Karpas-422 (cell line): ENCODE data around the gene GTSF1L. TPM values are rescaled to one million over a fixed set of nuclear protein-coding genes. Genes with fewer than 3 reads are reported as not detected.

Experiments used
- DNase-seq: peaks from one replicate; pipeline ENCODE4 v3.0.0-alpha.2; 2015
- H2AFZ ChIP-seq: fragments of 200-600 bp; sonication (generic); 2 replicates; pipeline ENCODE4 v1.6.1; 2014; ENCODE audit warnings: antibody characterized with exemption, low read length, mixed read lengths
- H3K27ac ChIP-seq: fragments of 200-600 bp; sonication (generic); 2 replicates; pipeline ENCODE4 v1.5.1; 2014; ENCODE audit warnings: mild to moderate bottlenecking, low read length, moderate library complexity
- H3K27me3 ChIP-seq: fragments of 200-600 bp; sonication (generic); 2 replicates; pipeline ENCODE4 v1.6.1; 2014; ENCODE audit warnings: low read length, mixed read lengths
- H3K36me3 ChIP-seq: fragments of 200-600 bp; sonication (generic); 2 replicates; pipeline ENCODE4 v1.6.1; 2014; ENCODE audit warnings: low read length, mixed read lengths; ENCODE audit not compliant: insufficient read depth
- H3K4me1 ChIP-seq: fragments of 200-600 bp; sonication (generic); 2 replicates; pipeline ENCODE4 v1.6.1; 2014; ENCODE audit warnings: mild to moderate bottlenecking, low read length, mixed read lengths
- H3K4me2 ChIP-seq: fragments of 200-600 bp; sonication (generic); 2 replicates; pipeline ENCODE4 v1.6.1; 2014; ENCODE audit warnings: low read length, low read depth, mild to moderate bottlenecking; ENCODE audit not compliant: poor library complexity, severe bottlenecking
- H3K4me3 ChIP-seq: fragments of 200-600 bp; sonication (generic); 2 replicates; pipeline ENCODE4 v1.5.1; 2014; ENCODE audit warnings: mild to moderate bottlenecking, antibody characterized with exemption, low read length, mixed read lengths
- H3K79me2 ChIP-seq: fragments of 200-600 bp; sonication (generic); 2 replicates; pipeline ENCODE4 v1.6.1; 2014; ENCODE audit warnings: mild to moderate bottlenecking, low read length, mixed read lengths
- H3K9ac ChIP-seq: fragments of 200-600 bp; sonication (generic); 2 replicates; pipeline ENCODE4 v1.6.0; 2014; ENCODE audit warnings: low read length
- H3K9me2 ChIP-seq: fragments of 200-600 bp; sonication (generic), shearing (Covaris generic); replicated peaks from 2 replicates; pipeline ENCODE4 v1.6.0; 2014; ENCODE audit warnings: mild to moderate bottlenecking, low read length, moderate library complexity; ENCODE audit not compliant: insufficient read depth
- H3K9me3 ChIP-seq: fragments of 300-700, 200-600 bp; sonication (generic); 2 replicates; pipeline ENCODE4 v1.6.1; 2014; ENCODE audit warnings: low read length, mixed read lengths
- H4K20me1 ChIP-seq: fragments of 200-600 bp; sonication (generic); 2 replicates; pipeline ENCODE4 v1.6.1; 2014; ENCODE audit warnings: mild to moderate bottlenecking, antibody characterized with exemption, low read length, low read depth; ENCODE audit not compliant: insufficient read depth
- total RNA-seq: library from RNA; depleted of rRNA; stranded (reverse); fragments of >200 nt; shearing (Covaris generic); gene quantifications from 2 replicates; pipeline ENCODE4 v1.2.3, GENCODE V29; 2014; ENCODE audit warnings: low replicate concordance; rRNA removed

Gene GTSF1L
- total RNA-seq = not detected in 2 replicates

GRCh38 chr20:43726811-43727338 is at the start of gene GTSF1L:
GTSF1L (minus strand) TSS chr20:43727002; CDS start chr20:43726694, 308 bp downstream.
- H3K4me3 ChIP-seq = no peak within 1 kb of the TSS
- no peaks in the 10 kb centered on the region for H3K36me3 ChIP-seq
- no peaks in the 10 kb centered on the region for H3K79me2 ChIP-seq
- peaks cover 10% of the 10 kb centered on the region for H3K4me1 ChIP-seq
- no peak within 1 kb of the TSS for H3K9ac ChIP-seq
- no peak within 1 kb of the TSS for H3K4me2 ChIP-seq
- DNase-seq = no peak
- H3K9me3 ChIP-seq = no peaks in the 10 kb centered on the region
- H3K9me2 ChIP-seq = no peaks in the 10 kb centered on the region
- H4K20me1 ChIP-seq = no peaks in the 10 kb centered on the region
- no peak within 1 kb of the TSS for H3K27ac ChIP-seq
- no peaks in the 10 kb centered on the region for H3K27me3 ChIP-seq
- no peak within 1 kb of the TSS for H2AFZ ChIP-seq

- Histone ChIP-seq H3K27me3 (peaks cover 2% of the 10 kb centered on the region; the same call in 1 of the 2 replicates), H3K4me2 (no peak overlapping the region), H3K27ac (no peak overlapping the region), H2AFZ (no peak overlapping the region), H3K4me3 (no peak overlapping the region), H3K4me1 (no peaks in the 10 kb centered on the region), H3K36me3 (no peaks in the 10 kb centered on the region), H3K9me2 (no peaks in the 10 kb centered on the region), H4K20me1 (no peaks in the 10 kb centered on the region), H3K9me3 (no peaks in the 10 kb centered on the region), H3K9ac (no peak overlapping the region), H3K79me2 (no peaks in the 10 kb centered on the region)
- no peak for DNase-seq
Observed at GRCh38 chr20:43774754-43775153, 48.0 kb upstream of the GTSF1L start.

GRCh38 chr20:43771503-43772190 is 44.8 kb upstream of the GTSF1L start:
- H3K9me3 ChIP-seq = no peaks in the 10 kb centered on the region
- no peak overlapping the region for H3K4me3 ChIP-seq
- H3K9ac ChIP-seq = no peak overlapping the region
- no peak overlapping the region for H3K4me2 ChIP-seq
- no peaks in the 10 kb centered on the region for H3K9me2 ChIP-seq
- no peak overlapping the region for H2AFZ ChIP-seq
- H3K27me3 ChIP-seq = no peaks in the 10 kb centered on the region
- H3K79me2 ChIP-seq = no peaks in the 10 kb centered on the region
- no peak overlapping the region for H3K27ac ChIP-seq
- H4K20me1 ChIP-seq = no peaks in the 10 kb centered on the region
- peaks cover 5% of the 10 kb centered on the region; the same call in 1 of the 2 replicates for H3K4me1 ChIP-seq
- DNase-seq = no peak
- no peaks in the 10 kb centered on the region for H3K36me3 ChIP-seq

- H3K4me2 ChIP-seq = no peak overlapping the region
- H3K9me3 ChIP-seq = no peaks in the 10 kb centered on the region
- no peaks in the 10 kb centered on the region for H3K9me2 ChIP-seq
- DNase-seq = no peak
- H3K27me3 ChIP-seq = no peaks in the 10 kb centered on the region
- H3K4me3 ChIP-seq = no peak overlapping the region
- H3K27ac ChIP-seq = no peak overlapping the region
- H3K36me3 ChIP-seq = no peaks in the 10 kb centered on the region
- peaks cover 5% of the 10 kb centered on the region; the same call in 1 of the 2 replicates for H3K4me1 ChIP-seq
- no peak overlapping the region for H3K9ac ChIP-seq
- no peak overlapping the region for H2AFZ ChIP-seq
- H3K79me2 ChIP-seq = no peaks in the 10 kb centered on the region
- no peaks in the 10 kb centered on the region for H4K20me1 ChIP-seq
Observed at GRCh38 chr20:43770342-43770741, 43.5 kb upstream of the GTSF1L start.

- Histone ChIP-seq H2AFZ (no peak overlapping the region), H3K36me3 (no peaks in the 10 kb centered on the region), H3K9me2 (no peaks in the 10 kb centered on the region), H3K27ac (no peak overlapping the region), H3K4me1 (peaks cover 5% of the 10 kb centered on the region; the same call in 1 of the 2 replicates), H3K9me3 (no peaks in the 10 kb centered on the region), H3K4me2 (no peak overlapping the region), H4K20me1 (no peaks in the 10 kb centered on the region), H3K27me3 (no peaks in the 10 kb centered on the region), H3K9ac (no peak overlapping the region), H3K79me2 (no peaks in the 10 kb centered on the region), H3K4me3 (no peak overlapping the region)
- DNase-seq = no peak
Observed at GRCh38 chr20:43767686-43768474, 41.1 kb upstream of the GTSF1L start.

- no peak overlapping the region for H3K4me2 ChIP-seq
- no peaks in the 10 kb centered on the region for H3K27me3 ChIP-seq
- H3K79me2 ChIP-seq = no peaks in the 10 kb centered on the region
- no peak overlapping the region for H3K9ac ChIP-seq
- DNase-seq = no peak
- H3K27ac ChIP-seq = no peak overlapping the region
- H3K36me3 ChIP-seq = no peaks in the 10 kb centered on the region
- no peaks in the 10 kb centered on the region for H4K20me1 ChIP-seq
- peaks cover 5% of the 10 kb centered on the region; the same call in 1 of the 2 replicates for H3K4me1 ChIP-seq
- no peak overlapping the region for H3K4me3 ChIP-seq
- no peaks in the 10 kb centered on the region for H3K9me2 ChIP-seq
- no peak overlapping the region for H2AFZ ChIP-seq
- H3K9me3 ChIP-seq = no peaks in the 10 kb centered on the region
Observed at GRCh38 chr20:43766917-43767316, 40.1 kb upstream of the GTSF1L start.

- peaks cover 5% of the 10 kb centered on the region; the same call in 1 of the 2 replicates for H3K4me1 ChIP-seq
- no peaks in the 10 kb centered on the region for H3K9me2 ChIP-seq
- DNase-seq = no peak
- no peaks in the 10 kb centered on the region for H4K20me1 ChIP-seq
- H3K79me2 ChIP-seq = no peaks in the 10 kb centered on the region
- no peaks in the 10 kb centered on the region for H3K36me3 ChIP-seq
- no peak overlapping the region for H3K4me3 ChIP-seq
- no peak overlapping the region for H3K4me2 ChIP-seq
- H3K27ac ChIP-seq = no peak overlapping the region
- H3K9me3 ChIP-seq = no peaks in the 10 kb centered on the region
- no peaks in the 10 kb centered on the region for H3K27me3 ChIP-seq
- H3K9ac ChIP-seq = no peak overlapping the region
- no peak overlapping the region for H2AFZ ChIP-seq
Observed at GRCh38 chr20:43766385-43766784, 39.6 kb upstream of the GTSF1L start.

- Histone ChIP-seq H3K27ac (no peak overlapping the region), H4K20me1 (no peaks in the 10 kb centered on the region), H3K4me2 (no peak overlapping the region), H3K9me3 (no peaks in the 10 kb centered on the region), H3K9ac (no peak overlapping the region), H3K36me3 (no peaks in the 10 kb centered on the region), H3K9me2 (no peaks in the 10 kb centered on the region), H2AFZ (no peak overlapping the region), H3K27me3 (no peaks in the 10 kb centered on the region), H3K4me3 (no peak overlapping the region), H3K79me2 (no peaks in the 10 kb centered on the region), H3K4me1 (peaks cover 5% of the 10 kb centered on the region; the same call in 1 of the 2 replicates)
- DNase-seq = no peak
Observed at GRCh38 chr20:43765916-43766315, 39.1 kb upstream of the GTSF1L start.
